Sigmoid colon (tissue), 7 donors: ENCODE measurements around the gene PAK4. TPM values are rescaled to one million over a fixed set of nuclear protein-coding genes. Genes with fewer than 3 reads are reported as not detected.

Experiments used
- DNase-seq: peaks from one replicate; pipeline ENCODE4 v3.0.0-alpha.2; 2019
- H3K27ac ChIP-seq, 4 donors: fragments of 200-600 bp; sonication (generic); one replicate each; pipeline ENCODE4 v1.5.1; 2016 to 2019; ENCODE audit warnings: mild to moderate bottlenecking in 1 of 4
- H3K27me3 ChIP-seq, 3 donors: fragments of 200-600 bp; sonication (generic); one replicate each; pipeline ENCODE4 v1.5.1; 2019; ENCODE audit warnings: mild to moderate bottlenecking in 1 of 3
- H3K36me3 ChIP-seq, 4 donors: fragments of 200-600 bp; sonication (generic); one replicate each; pipeline ENCODE4 v1.5.1; 2016 to 2019
- H3K4me1 ChIP-seq, 4 donors: fragments of 200-600 bp; sonication (generic); one replicate each; pipeline ENCODE4 v1.5.1; 2017 to 2019
- H3K4me3 ChIP-seq, 4 donors: fragments of 200-600 bp; sonication (generic); one replicate each; pipeline ENCODE4 v1.5.1; 2017 to 2019; ENCODE audit warnings: mild to moderate bottlenecking in 2 of 4, moderate library complexity in 1 of 4
- H3K9me3 ChIP-seq, 4 donors: fragments of 200-600 bp in 3 of 4; sonication (generic) in 3 of 4; one replicate each; pipeline versions ENCODE4 v1.5.1 to v1.6.1; 2013 to 2019
- CTCF ChIP-seq, 4 experiments: fragments of 450-650 bp in 3 of 4; fragments of 200-600 bp in 1 of 4; IDR thresholded peaks; one replicate each; pipeline ENCODE4 v1.5.1; 2016 to 2019; ENCODE audit warnings: antibody characterized with exemption in 4 of 4, mild to moderate bottlenecking in 3 of 4, moderate library complexity in 2 of 4
- EP300 ChIP-seq, 4 donors: sonication (generic); formaldehyde crosslinking; IDR thresholded peaks; one replicate each; pipeline ENCODE4 v1.6.1; 2017; ENCODE audit warnings: antibody characterized with exemption in 4 of 4
- POLR2A ChIP-seq, 2 donors: fragments of 450-650 bp; IDR thresholded peaks; one replicate each; pipeline ENCODE4 v1.6.1; 2016; ENCODE audit warnings: antibody characterized with exemption in 2 of 2, mild to moderate bottlenecking in 2 of 2, moderate library complexity in 2 of 2
- POLR2AphosphoS5 ChIP-seq, 4 donors: sonication (generic); formaldehyde crosslinking; IDR thresholded peaks; one replicate each; pipeline ENCODE4 v1.6.1; 2017; ENCODE audit warnings: antibody characterized with exemption in 4 of 4
- WGBS, 2 donors: extraction: QIAGEN DNeasy Blood & Tissue Kit; methylation state at CpG; one replicate each; pipeline ENCODE4 v1.1.7; 2013; 5-methylcytosine and 5-hydroxymethylcytosine counted together
- intact Hi-C: fragments of 100-400 bp; cut with DNase I; formaldehyde crosslinking; loops from one replicate; pipeline ENCODE4 v1.15.1; 2023
- polyA plus RNA-seq, 3 donors: library from polyadenylated mRNA; stranded (reverse); fragments of 200-250 nt; gene quantifications; one replicate each; pipeline ENCODE4 v1.2.3, GENCODE V29; 2013
- total RNA-seq, 4 donors: library from RNA; depleted of rRNA; stranded (reverse); fragments of >200 nt; gene quantifications; one replicate each; pipeline ENCODE4 v1.1.0, GENCODE V29; 2016
- donor health status: healthy with polysubstance abuse.
- donor health status: Bipolar disorder and iron deficiency.
- donor health status: healthy.

The PAK4 gene
- total and polyA plus RNA-seq, 7 donors: 6.2 to 62.0 (median 27.1) TPM

- no peak for DNase-seq
- 84 to 92% methylated on average over 11 of the region's 11 CpGs for WGBS, 2 donors
- H3K36me3 ChIP-seq: peaks cover 4 to 64% (median 32%) of the 10 kb centered on the region in 4 donors
These were observed 52.1 kb downstream of the PAK4 start for GRCh38 chr19:39177736-39178135.

GRCh38 chr19:39178296-39179006, 52.9 kb downstream of the PAK4 start:
- Histone ChIP-seq H3K27me3 (no peaks in the 10 kb centered on the region), H3K9me3 (no peaks in the 10 kb centered on the region), H3K36me3 (peaks cover 3 to 57% (median 29%) of the 10 kb centered on the region in 4 donors), H3K4me3 (no peak overlapping the region), H3K27ac (no peak overlapping the region), H3K4me1 (no peaks in the 10 kb centered on the region)
- no peak for DNase-seq
- TF ChIP-seq POLR2AphosphoS5 (IDR thresholded peaks at IDR 0.05) (no peak), EP300 (IDR thresholded peaks at IDR 0.05) (no peak), POLR2A (IDR thresholded peaks at IDR 0.05) (no peak), CTCF (IDR thresholded peaks at IDR 0.05) (no peak)
- 91 to 93% methylated on average over 30 of the region's 30 CpGs for WGBS, 2 donors
- intact Hi-C loops: no loop called here

More at GRCh38 chr19:39177736-39178135, 52.1 kb downstream of the PAK4 start:
- H3K4me3 ChIP-seq: no peak overlapping the region
- TF ChIP-seq EP300 (IDR thresholded peaks at IDR 0.05) (no peak), POLR2AphosphoS5 (IDR thresholded peaks at IDR 0.05) (no peak)
- intact Hi-C loops: no loop called here
- H3K4me1 ChIP-seq: no peaks in the 10 kb centered on the region
- no peaks in the 10 kb centered on the region for H3K27me3 ChIP-seq
- H3K9me3 ChIP-seq: no peaks in the 10 kb centered on the region
- no peak overlapping the region for H3K27ac ChIP-seq

GRCh38 chr19:39179754-39180153, 54.2 kb downstream of the PAK4 start:
- Histone ChIP-seq H3K9me3 (no peaks in the 10 kb centered on the region), H3K4me3 (no peak overlapping the region), H3K4me1 (no peaks in the 10 kb centered on the region), H3K27ac (no peak overlapping the region), H3K36me3 (peaks cover 0 to 44% (median 24%) of the 10 kb centered on the region in 4 donors), H3K27me3 (no peaks in the 10 kb centered on the region)
- DNase-seq: no peak
- intact Hi-C loops: no loop called here
- 88 to 94% methylated on average over 10 of the region's 10 CpGs for WGBS, 2 donors
- TF ChIP-seq EP300 (IDR thresholded peaks at IDR 0.05): no peak
- no peak for TF ChIP-seq POLR2A (IDR thresholded peaks at IDR 0.05)
- no peak for TF ChIP-seq CTCF (IDR thresholded peaks at IDR 0.05)
- no peak for TF ChIP-seq POLR2AphosphoS5 (IDR thresholded peaks at IDR 0.05)

- intact Hi-C loops: no loop called here
- H3K36me3 ChIP-seq: peaks cover 0 to 34% (median 22%) of the 10 kb centered on the region in 4 donors
- H3K9me3 ChIP-seq: no peaks in the 10 kb centered on the region
- no peak overlapping the region for H3K4me3 ChIP-seq
- H3K4me1 ChIP-seq: no peaks in the 10 kb centered on the region
- no peak overlapping the region for H3K27ac ChIP-seq
- no peak for DNase-seq
- WGBS, 2 donors: 84 to 92% methylated on average over 9 of the region's 9 CpGs
- TF ChIP-seq EP300 (IDR thresholded peaks at IDR 0.05): no peak
- TF ChIP-seq POLR2A (IDR thresholded peaks at IDR 0.05): no peak
- TF ChIP-seq POLR2AphosphoS5 (IDR thresholded peaks at IDR 0.05): no peak
- no peaks in the 10 kb centered on the region for H3K27me3 ChIP-seq
These were observed 55.2 kb downstream of the PAK4 start for GRCh38 chr19:39180749-39181148.

GRCh38 chr19:39181500-39182173, 56.1 kb downstream of the PAK4 start:
- Histone ChIP-seq H3K9me3 (no peaks in the 10 kb centered on the region), H3K27ac (no peak overlapping the region), H3K27me3 (no peaks in the 10 kb centered on the region), H3K4me3 (no peak overlapping the region), H3K4me1 (no peaks in the 10 kb centered on the region), H3K36me3 (peaks cover 0 to 25% (median 17%) of the 10 kb centered on the region in 4 donors)
- 72 to 80% methylated on average over 21 of the region's 21 CpGs for WGBS, 2 donors
- DNase-seq: no peak
- TF ChIP-seq EP300 (IDR thresholded peaks at IDR 0.05) (no peak), CTCF (IDR thresholded peaks at IDR 0.05) (no peak), POLR2A (IDR thresholded peaks at IDR 0.05) (no peak), POLR2AphosphoS5 (IDR thresholded peaks at IDR 0.05) (no peak)
- intact Hi-C loops: no loop called here
